Glutamatergic neuron (in vitro differentiated cells): ENCODE data around the gene ENO1. TPM values are rescaled to one million over a fixed set of nuclear protein-coding genes. Genes with fewer than 3 reads are reported as not detected.
A peak's percentile ranks its signal among the peaks of the same experiment; 100 is the strongest.

Experiments used
- DNase-seq: peaks from one replicate; pipeline ENCODE4 v3.0.0; 2022
- H3K27ac Mint-ChIP-seq: one replicate; pipeline ENCODE4 v1.8.0; 2020; ENCODE audit warnings: mild to moderate bottlenecking, mixed read lengths, inconsistent platforms; ENCODE audit not compliant: unreplicated experiment
- H3K27me3 Mint-ChIP-seq: one replicate; pipeline ENCODE4 v1.8.0; 2020; ENCODE audit warnings: mild to moderate bottlenecking, moderate library complexity, mixed read lengths, inconsistent platforms; ENCODE audit not compliant: unreplicated experiment
- H3K36me3 Mint-ChIP-seq: one replicate; pipeline ENCODE4 v1.8.0; 2020; ENCODE audit warnings: mild to moderate bottlenecking, mixed read lengths, inconsistent platforms; ENCODE audit not compliant: unreplicated experiment
- H3K4me1 Mint-ChIP-seq: one replicate; pipeline ENCODE4 v1.8.0; 2020; ENCODE audit warnings: mild to moderate bottlenecking, low read depth, mixed read lengths, inconsistent platforms; ENCODE audit not compliant: unreplicated experiment
- H3K4me3 Mint-ChIP-seq: one replicate; pipeline ENCODE4 v1.8.0; 2020; ENCODE audit warnings: mild to moderate bottlenecking, mixed read lengths, inconsistent platforms; ENCODE audit not compliant: unreplicated experiment
- H3K9me3 Mint-ChIP-seq: one replicate; pipeline ENCODE4 v1.8.0; 2020; ENCODE audit warnings: mild to moderate bottlenecking, moderate library complexity, mixed read lengths, inconsistent platforms; ENCODE audit not compliant: unreplicated experiment
- total RNA-seq: library from RNA; stranded (reverse); fragmentation: NEBNext Ultra II Directional; extraction: Animal tissue kit (Norgen Biotek cat#: 25700); gene quantifications from one replicate; pipeline ENCODE4 v1.2.1, GENCODE V29; 2021; ENCODE audit not compliant: unreplicated experiment
- TF ChIP-seq, protein P1 (sequence below): fragments of 200-600 bp; sonication (generic); IDR thresholded peaks from one replicate; pipeline ENCODE4 v1.5.0; 2021; ENCODE audit not compliant: partially characterized antibody, unreplicated experiment

ENO1 gene
- total RNA-seq, 1 donor from 2014 or later: 357 TPM

GRCh38 chr1:8876087-8876486 is 2.4 kb downstream of the ENO1 start:
- TF ChIP-seq, protein P1, sequence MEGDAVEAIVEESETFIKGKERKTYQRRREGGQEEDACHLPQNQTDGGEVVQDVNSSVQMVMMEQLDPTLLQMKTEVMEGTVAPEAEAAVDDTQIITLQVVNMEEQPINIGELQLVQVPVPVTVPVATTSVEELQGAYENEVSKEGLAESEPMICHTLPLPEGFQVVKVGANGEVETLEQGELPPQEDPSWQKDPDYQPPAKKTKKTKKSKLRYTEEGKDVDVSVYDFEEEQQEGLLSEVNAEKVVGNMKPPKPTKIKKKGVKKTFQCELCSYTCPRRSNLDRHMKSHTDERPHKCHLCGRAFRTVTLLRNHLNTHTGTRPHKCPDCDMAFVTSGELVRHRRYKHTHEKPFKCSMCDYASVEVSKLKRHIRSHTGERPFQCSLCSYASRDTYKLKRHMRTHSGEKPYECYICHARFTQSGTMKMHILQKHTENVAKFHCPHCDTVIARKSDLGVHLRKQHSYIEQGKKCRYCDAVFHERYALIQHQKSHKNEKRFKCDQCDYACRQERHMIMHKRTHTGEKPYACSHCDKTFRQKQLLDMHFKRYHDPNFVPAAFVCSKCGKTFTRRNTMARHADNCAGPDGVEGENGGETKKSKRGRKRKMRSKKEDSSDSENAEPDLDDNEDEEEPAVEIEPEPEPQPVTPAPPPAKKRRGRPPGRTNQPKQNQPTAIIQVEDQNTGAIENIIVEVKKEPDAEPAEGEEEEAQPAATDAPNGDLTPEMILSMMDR: no peak
- Mint-ChIP-seq H3K27me3 (peaks cover 5% of the 10 kb centered on the region), H3K4me3 (peak overlapping the region; percentile 79), H3K9me3 (peaks cover 4% of the 10 kb centered on the region), H3K36me3 (no peaks in the 10 kb centered on the region), H3K4me1 (peaks cover 12% of the 10 kb centered on the region), H3K27ac (no peak overlapping the region)
- no peak for DNase-seq

GRCh38 chr1:8875216-8875861 is 3.1 kb downstream of the ENO1 start:
- H3K9me3 Mint-ChIP-seq: peaks cover 4% of the 10 kb centered on the region
- peaks cover 5% of the 10 kb centered on the region for H3K27me3 Mint-ChIP-seq
- TF ChIP-seq, protein P1: no peak
- H3K36me3 Mint-ChIP-seq: peaks cover 4% of the 10 kb centered on the region
- no peak overlapping the region for H3K27ac Mint-ChIP-seq
- H3K4me1 Mint-ChIP-seq: peaks cover 13% of the 10 kb centered on the region
- peak overlapping the region; percentile 20 for H3K4me3 Mint-ChIP-seq
- no peak for DNase-seq

GRCh38 chr1:8874230-8875201 is 4.0 kb downstream of the ENO1 start:
- H3K27me3 Mint-ChIP-seq: peaks cover 5% of the 10 kb centered on the region
- DNase-seq: no peak
- TF ChIP-seq, protein P1: no peak
- H3K4me1 Mint-ChIP-seq: peaks cover 11% of the 10 kb centered on the region
- H3K9me3 Mint-ChIP-seq: peaks cover 4% of the 10 kb centered on the region
- H3K4me3 Mint-ChIP-seq: peak overlapping the region; percentile 49
- peaks cover 4% of the 10 kb centered on the region for H3K36me3 Mint-ChIP-seq
- H3K27ac Mint-ChIP-seq: no peak overlapping the region

- H3K9me3 Mint-ChIP-seq: no peaks in the 10 kb centered on the region
- no peak for DNase-seq
- TF ChIP-seq, protein P1: no peak
- peaks cover 12% of the 10 kb centered on the region for H3K4me1 Mint-ChIP-seq
- peaks cover 4% of the 10 kb centered on the region for H3K36me3 Mint-ChIP-seq
- H3K27ac Mint-ChIP-seq: no peak overlapping the region
- H3K27me3 Mint-ChIP-seq: peaks cover 6% of the 10 kb centered on the region
- H3K4me3 Mint-ChIP-seq: no peak overlapping the region
Observed at GRCh38 chr1:8873506-8874229, 4.8 kb downstream of the ENO1 start.
